HG02943 (cell line): ENCODE results near the gene SLC37A2.

ENCODE experiments used
- ATAC-seq: cut with Tn5 transposase; IDR thresholded peaks from one replicate; pipeline ENCODE4 v1.9.1; 2021; ENCODE audit warnings: mild to moderate bottlenecking, low read depth, moderate library complexity; ENCODE audit not compliant: unreplicated experiment

The SLC37A2 gene

DNA sequence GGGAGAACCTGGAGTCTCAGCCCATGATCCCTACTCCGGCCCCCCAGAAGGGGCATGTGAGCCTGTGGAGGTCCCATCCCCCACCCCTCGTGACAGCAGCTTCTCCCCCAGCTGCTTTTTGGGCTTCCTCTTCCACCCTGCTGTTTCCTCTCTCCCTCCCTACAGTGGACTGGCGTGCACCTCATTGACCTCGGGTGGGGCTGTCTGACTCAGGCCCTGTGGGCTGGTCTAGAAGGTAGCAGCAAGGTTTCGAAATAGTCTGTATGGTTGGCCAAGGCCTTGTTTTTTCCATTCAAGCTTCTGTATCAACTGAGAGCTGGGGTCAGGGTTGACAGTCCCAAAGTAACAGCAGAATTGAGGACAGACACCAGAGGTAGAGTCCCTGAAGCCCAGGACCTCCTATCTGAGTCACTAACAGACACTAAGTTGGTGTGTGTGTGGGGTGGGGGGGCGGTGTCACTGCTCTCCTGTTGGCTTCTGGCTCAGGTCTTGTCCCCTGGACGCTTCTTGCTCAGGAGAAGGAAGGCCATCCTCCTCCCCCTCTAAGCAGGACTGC lies 7.7 kb downstream of the SLC37A2 start:
- ATAC-seq = peak; percentile 61

DNA sequence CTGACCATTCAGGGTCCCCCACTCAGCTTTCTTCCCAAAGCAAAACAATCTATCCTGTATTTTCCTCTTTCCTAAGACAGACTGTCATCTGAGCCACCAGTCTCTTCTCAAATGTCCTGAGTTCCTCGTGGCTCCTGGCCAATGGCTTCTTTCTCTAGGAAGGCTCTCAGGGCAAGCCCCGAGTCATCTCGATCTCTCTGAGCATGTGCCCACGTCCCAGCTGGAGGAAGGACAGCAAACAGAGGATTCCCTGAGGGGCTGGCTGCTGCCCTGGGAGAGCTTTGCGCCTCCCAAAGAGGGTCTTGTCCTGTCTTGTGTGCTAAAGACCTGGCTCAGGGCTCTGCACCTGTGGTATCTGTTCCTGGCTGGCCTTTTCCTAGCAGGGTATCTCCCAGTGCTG lies 8.3 kb downstream of the SLC37A2 start:
- ATAC-seq = no peak

GRCh38 chr11:125071846-125072217 lies 8.7 kb downstream of the SLC37A2 start:
- peak; percentile 6 for ATAC-seq

DNA sequence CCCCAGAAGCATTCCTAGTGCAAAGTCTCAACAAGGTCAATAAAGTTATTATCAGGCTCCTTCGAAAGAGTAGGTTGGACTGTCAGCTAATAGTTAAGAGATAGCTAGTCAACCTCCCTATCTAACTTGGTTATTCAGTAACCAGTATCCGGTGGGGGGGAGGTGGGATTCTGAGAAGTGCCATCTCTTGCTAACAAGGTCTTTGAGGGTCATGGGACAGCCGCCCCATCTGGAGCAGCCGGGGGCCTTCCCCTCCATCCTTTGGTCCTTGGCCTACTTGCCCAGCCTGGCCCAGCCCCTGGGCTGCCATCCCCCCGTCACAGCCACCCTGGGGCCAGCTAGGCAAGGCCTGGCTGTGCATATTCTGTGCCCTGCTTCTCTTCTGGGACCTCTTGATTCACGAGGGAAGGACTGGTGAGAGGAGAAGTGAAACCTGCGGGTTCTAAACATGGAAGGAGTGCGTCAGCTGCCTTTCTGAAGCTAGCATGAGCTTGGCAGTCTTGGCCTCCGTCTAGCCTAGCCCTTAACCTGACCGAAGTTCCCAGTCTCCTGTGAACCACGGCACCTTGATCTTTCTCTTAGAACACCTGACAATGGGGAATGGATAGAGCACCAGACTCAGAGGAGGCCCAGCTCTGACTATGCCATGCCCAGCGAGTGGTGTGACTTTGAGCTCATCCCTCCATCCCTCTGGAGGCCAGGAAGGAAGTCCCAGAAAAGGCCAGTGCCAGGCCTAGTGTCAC lies 9.3 kb downstream of the SLC37A2 start:
- ATAC-seq = peak; percentile 81

- no peak for ATAC-seq
Observed at GRCh38 chr11:125072961-125073590, 10.0 kb downstream of the SLC37A2 start.

DNA sequence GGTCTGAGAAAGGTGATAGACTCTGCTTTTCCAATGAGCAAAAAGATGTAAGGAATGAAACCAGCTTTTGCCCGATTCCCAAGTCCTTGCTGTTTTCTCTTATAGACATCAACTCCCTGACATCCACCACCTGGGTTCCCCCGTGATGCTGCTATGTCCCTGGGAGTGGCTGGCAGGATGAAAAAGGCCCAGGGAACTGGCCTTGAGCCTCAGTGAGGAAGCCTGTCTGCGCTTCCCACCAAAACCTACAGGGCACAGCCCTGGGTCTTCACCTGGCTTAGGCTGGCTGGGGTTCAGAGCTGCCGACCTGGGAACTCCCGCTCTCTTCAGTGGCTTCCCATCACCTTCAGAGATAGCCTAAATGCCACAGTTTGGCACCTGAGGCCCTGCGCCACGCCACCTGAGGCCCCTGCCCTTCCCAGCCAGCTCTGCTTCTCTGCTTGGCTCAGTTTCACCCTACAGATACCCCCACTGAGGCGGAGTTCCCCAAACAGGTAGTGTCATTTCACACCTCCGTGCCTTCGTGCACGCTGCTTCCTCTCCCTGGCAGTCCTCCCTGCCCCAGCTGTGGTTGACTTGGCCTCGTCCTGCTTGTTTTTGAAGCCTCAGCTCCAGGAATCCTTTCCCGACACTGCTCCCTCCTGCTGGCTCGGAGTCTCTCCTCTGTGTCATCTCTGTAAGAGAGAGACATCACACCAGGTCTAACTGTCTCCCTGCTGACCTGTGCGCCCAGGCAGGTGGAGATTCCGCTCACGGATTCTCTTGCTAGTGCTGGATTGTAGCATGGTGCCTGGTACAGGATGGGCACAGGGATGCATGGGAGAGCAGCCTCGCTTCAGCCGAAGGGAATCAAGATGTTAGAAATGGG lies 10.7 kb downstream of the SLC37A2 start:
- no peak for ATAC-seq

DNA sequence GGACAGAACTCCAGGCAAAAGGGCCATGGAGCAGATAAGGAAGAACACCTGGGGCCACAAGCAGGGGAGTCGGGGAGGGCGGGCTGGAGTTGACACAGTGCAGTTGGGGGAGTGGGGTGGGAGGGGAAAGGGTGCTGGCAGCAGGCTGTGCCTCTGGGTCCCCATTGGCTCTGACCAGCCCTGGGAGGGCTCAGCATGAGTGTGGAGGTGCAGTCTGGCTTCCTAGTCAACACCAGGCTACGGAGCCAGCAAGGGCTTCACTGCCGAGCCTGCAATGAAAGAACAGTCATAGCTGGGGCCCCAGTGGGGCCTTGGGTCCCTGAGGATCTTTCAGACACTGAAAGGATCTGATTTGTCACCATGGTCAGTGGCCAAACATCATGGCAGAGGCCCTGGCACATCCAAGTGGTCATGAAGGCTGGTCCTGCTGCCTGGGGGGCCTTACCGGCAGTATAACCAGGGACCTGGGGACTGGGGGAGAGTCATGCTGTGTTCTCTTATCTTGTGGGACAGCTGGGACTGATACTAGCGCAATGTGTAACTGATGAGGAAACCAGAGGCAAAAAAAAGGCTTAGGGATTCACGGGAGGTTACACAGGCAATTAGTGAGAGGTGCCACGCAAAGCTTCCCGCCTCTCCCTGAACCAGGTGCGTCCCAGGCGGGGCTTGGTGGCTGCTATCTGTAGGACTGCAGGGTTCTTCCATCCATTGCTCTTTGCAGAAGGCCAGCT lies 11.6 kb downstream of the SLC37A2 start:
- ATAC-seq = no peak

DNA sequence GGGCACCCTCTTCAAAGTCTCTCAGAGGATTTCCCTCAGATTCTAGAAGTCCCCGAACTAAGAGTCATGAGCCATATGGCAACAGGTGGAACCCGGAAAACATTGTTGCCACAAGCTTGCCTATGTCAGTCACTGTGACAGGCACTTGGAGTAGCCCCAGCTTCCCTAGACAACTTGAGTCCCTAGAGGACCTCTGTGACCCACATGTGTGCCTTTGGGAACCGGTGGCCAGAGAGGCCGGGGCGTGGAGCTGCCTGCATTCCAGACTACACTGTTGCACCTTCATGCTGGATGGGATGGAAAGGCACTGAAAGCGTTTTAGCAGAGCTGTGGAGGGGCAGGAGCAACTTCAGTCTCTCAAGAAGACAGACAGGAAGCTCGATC lies 12.1 kb downstream of the SLC37A2 start:
- ATAC-seq = no peak

GRCh38 chr11:125075900-125076317 lies 12.8 kb downstream of the SLC37A2 start:
- ATAC-seq = no peak

- ATAC-seq = no peak
Observed at GRCh38 chr11:125076378-125076945, 13.4 kb downstream of the SLC37A2 start.

DNA sequence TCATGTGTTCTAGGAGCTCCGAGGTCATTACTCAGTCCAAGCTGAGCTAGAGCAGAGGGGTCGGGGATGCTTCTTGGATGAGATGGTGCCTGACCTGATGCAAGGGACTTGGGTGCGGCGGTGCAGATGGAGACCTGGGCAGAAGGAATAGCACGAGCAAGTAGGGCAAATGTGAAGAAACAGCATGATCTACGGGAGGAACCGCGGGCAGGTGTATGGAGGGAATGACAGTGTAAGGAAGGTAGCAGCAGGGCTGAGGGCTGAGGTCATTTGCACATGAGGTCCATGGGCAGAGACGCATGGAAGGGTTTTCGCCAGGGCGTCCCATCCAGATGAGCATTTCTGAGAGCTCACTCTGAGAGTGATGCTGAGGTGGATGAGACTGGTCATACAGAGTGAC lies 14.9 kb downstream of the SLC37A2 start:
- no peak for ATAC-seq

DNA sequence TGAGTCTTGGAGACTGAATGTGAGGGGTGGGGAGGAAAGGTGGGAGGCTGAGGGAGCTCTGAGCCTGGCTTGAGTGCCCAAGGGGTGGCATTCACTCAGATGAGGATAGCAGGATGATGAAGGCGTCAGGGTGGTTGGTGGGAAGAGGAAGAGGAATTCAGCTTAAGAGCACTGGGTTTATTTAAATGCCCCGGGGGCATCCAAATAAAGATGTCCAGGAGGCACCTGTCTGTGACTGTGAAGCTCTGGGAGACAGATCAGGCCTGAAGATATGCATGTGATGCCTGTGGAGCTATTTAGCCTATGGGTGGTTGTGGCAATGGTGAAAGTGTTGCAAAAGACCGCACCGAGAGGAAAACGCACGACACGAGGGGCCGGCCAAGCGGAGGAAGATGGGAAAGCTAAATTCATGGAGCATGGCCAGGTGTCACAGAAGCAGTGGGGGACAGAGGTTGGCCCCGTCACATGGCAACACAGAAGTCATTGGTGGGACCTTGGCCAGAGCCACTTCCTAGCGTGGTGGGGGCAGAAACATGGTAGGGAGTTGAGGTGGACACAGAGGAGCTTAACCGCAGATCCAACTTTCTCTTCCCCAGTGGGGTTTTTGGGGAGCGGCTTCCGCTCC lies 15.5 kb downstream of the SLC37A2 start:
- no peak for ATAC-seq

DNA sequence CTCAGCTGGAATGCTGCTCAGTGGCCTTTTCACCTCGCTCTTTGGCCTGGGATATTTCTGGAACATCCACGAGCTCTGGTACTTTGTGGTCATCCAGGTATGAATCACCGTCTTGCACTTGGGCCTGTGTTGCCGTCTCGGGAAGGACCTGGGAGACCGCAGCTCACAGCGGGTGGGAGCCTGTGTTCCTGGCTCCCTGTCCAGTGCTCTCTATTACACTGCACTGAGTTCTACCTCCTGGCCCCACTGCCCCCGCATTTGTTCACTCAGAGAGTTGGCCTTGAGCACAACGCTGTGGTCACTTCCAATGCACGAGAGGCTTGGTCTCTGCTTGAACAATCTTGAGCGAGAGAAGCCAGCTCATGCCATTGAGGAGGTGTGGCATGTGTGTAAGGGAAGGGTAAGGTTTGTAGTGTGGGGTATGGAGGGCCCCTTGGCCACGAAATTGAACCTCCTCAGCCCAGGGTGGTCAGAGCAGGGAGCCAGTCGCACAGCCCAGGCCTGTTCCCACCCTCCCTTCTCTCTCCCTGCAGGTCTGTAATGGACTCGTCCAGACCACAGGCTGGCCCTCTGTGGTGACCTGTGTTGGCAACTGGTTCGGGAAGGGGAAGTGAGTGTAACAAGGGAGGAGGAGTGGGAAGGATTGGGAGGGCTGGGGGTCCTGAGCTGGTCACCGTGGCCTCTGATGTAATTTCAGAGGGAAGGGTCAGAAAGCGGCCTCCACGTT lies 16.2 kb downstream of the SLC37A2 start:
- ATAC-seq = no peak

DNA sequence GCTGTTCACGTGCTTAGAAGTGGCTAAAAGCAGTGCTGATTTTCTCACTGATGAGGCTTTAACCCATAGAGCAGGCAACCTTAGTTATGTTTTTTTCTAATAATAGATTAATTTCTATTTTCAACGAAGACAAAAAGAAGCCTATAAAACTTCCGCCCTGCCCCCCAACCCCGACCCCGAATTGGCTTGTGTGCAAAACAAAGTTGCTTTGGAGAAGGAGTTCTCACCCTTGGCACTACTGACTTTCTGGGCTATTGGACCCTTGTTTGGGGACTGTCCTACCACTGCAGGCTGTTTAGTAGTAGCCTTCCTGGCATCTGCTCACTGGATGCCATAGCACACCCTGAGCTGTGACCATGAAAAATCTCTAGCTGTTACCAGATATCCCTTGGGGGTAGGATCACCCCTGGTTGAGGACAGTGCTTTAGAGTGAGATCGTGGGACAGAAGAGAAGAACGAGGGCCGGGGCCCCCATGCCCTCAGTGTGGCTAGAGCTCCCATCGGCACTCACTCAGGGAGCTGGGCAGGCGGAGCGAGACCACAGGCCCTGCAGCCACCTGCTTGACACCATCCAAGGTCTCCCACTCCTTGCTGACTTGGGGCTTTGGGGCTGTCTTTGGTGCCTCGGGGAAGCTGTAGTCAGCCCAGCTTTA lies 16.9 kb downstream of the SLC37A2 start:
- ATAC-seq = no peak

DNA sequence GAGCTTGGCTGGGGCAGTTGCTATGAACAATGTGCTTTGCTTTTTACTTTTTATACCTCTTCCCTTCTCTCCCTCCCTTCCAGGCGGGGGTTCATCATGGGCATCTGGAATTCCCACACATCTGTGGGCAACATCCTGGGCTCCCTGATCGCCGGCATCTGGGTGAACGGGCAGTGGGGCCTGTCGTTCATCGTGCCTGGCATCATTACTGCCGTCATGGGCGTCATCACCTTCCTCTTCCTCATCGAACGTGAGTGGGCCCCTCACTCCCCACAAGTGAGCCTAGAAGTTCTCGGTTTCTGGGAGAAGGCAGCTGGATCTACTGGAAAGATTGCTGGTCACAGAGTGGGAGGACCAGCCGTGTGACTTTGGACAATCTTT lies 17.4 kb downstream of the SLC37A2 start:
- no peak for ATAC-seq

DNA sequence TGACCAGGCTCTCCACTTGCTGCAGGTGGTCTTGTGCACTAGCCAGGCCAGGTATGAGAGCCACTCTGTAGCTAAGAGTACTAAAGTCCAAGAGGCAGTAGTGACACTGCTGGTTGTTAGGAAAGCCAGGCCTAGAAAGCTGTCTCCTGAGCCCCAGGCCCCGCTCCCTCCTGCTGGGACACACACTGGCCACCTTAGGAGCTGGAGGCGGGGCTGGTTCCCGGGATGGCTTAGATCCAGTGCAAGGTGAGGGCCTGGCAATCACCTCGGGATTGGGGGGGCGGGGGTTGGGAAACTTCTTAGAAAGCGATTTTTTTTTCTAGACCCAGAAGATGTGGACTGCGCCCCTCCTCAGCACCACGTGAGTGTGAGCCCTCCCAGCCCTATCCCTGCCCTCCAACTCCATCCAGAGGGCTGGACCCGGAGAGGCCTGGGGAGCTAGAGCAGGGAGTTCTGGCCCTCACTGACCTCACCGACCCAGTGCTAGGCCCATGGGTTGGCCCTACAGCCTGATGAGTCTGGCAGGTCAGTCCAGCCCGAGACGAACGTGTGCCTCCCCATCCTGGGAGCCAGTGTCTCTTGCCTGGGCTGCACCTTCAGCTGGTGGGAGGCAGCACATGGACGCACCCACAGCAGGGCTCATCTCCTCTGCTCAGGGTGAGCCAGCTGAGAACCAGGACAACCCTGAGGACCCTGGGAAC lies 18.1 kb downstream of the SLC37A2 start:
- ATAC-seq = no peak

- no peak for ATAC-seq
Observed at GRCh38 chr11:125082040-125082439, 18.9 kb downstream of the SLC37A2 start.
